Caco-2 (cell line): ENCODE data around the gene GNG7. TPM values are rescaled to one million over a fixed set of nuclear protein-coding genes. Genes with fewer than 3 reads are reported as not detected.

ENCODE experiments used
- BruUV-seq: library from RNA; stranded (reverse); fragments of 400-500 nt; replicated peaks from 2 replicates; lab custom pipeline; 2021; lab: Mats Ljungman, UMichigan
- CTCF ChIA-PET: fragments of 300-600 bp; sonication (Branson Sonifier 250); formaldehyde crosslinking; loops from one replicate; lab custom pipeline; 2022; ENCODE audit warnings: antibody characterized with exemption; lab: Charles Lee
- POLR2A ChIA-PET: fragments of 300-600 bp; sonication (Branson Sonifier 250); formaldehyde crosslinking; loops from one replicate; lab custom pipeline; 2022; ENCODE audit warnings: antibody characterized with exemption; lab: Charles Lee
- DNase-seq, 2 experiments: peaks; one replicate each; pipeline versions ENCODE4 v3.0.0 to v3.0.0-alpha.2; 2020 to 2022
- H3K27me3 ChIP-seq: replicated peaks from 2 replicates; pipeline ENCODE4 v1.6.0; 2011; ENCODE audit warnings: low read length; ENCODE audit not compliant: control insufficient read depth, insufficient read depth
- H3K36me3 ChIP-seq: 2 replicates; pipeline ENCODE4 v1.5.1; 2011; ENCODE audit warnings: low read length; ENCODE audit not compliant: control insufficient read depth, insufficient read depth
- H3K4me1 ChIP-seq: fragments of 250-450 bp; sonication (Bioruptor Pico); 2 replicates; pipeline ENCODE4 v1.5.1; 2020; ENCODE audit warnings: mild to moderate bottlenecking
- H3K4me3 ChIP-seq: 2 replicates; pipeline ENCODE4 v1.5.1; 2011; ENCODE audit warnings: low read depth, mild to moderate bottlenecking, control low read depth, low read length
- H3K9me3 ChIP-seq: fragments of 250-450 bp; sonication (Bioruptor Pico); 2 replicates; pipeline ENCODE4 v1.5.1; 2020; ENCODE audit warnings: mild to moderate bottlenecking, moderate library complexity
- H3K27ac Mint-ChIP-seq: one replicate; pipeline ENCODE4 v1.8.0; 2022; ENCODE audit warnings: mixed read lengths; ENCODE audit not compliant: unreplicated experiment
- H3K27me3 Mint-ChIP-seq: one replicate; pipeline ENCODE4 v1.8.0; 2022; ENCODE audit warnings: mixed read lengths; ENCODE audit not compliant: insufficient read depth, unreplicated experiment
- H3K36me3 Mint-ChIP-seq: one replicate; pipeline ENCODE4 v1.8.0; 2022; ENCODE audit warnings: mild to moderate bottlenecking, mixed read lengths; ENCODE audit not compliant: insufficient read depth, unreplicated experiment
- H3K4me1 Mint-ChIP-seq: one replicate; pipeline ENCODE4 v1.8.0; 2022; ENCODE audit warnings: low read depth, mixed read lengths; ENCODE audit not compliant: unreplicated experiment
- H3K4me3 Mint-ChIP-seq: one replicate; pipeline ENCODE4 v1.8.0; 2022; ENCODE audit warnings: mild to moderate bottlenecking, moderate library complexity, mixed read lengths; ENCODE audit not compliant: unreplicated experiment
- H3K9me3 Mint-ChIP-seq: one replicate; pipeline ENCODE4 v1.8.0; 2022; ENCODE audit warnings: mixed read lengths; ENCODE audit not compliant: unreplicated experiment
- CTCF ChIP-seq, 2 experiments: fragments of 200-600 bp in 1 of 2; IDR thresholded peaks; 1 replicate in 1 of 2; 2 replicates in 1 of 2; pipeline versions ENCODE4 v1.5.1 to v1.8.0; 2011 to 2022; ENCODE audit warnings: antibody characterized with exemption in 1 of 2, control low read depth in 1 of 2, inconsistent platforms in 1 of 2, low read depth in 1 of 2, low read length in 1 of 2, mild to moderate bottlenecking in 1 of 2, moderate library complexity in 1 of 2; ENCODE audit not compliant: insufficient read depth in 1 of 2, severe bottlenecking in 1 of 2, unreplicated experiment in 1 of 2
- intact Hi-C: fragments of 100-400 bp; cut with micrococcal nuclease; formaldehyde crosslinking; loops from one replicate; pipeline ENCODE4 v1.10.0; 2022; ENCODE audit not compliant: unreplicated experiment
- total RNA-seq: library from RNA; stranded (reverse); gene quantifications from 2 replicates; pipeline ENCODE4 v1.2.3, GENCODE V29; 2022

GNG7 gene
- total RNA-seq, 1 experiment from 2014 or later, result 0.43 TPM

- Mint-ChIP-seq H3K4me3 (no peak overlapping the region), H3K27me3 (peaks cover 21% of the 10 kb centered on the region), H3K27ac (no peak overlapping the region), H3K36me3 (no peaks in the 10 kb centered on the region), H3K9me3 (no peaks in the 10 kb centered on the region), H3K4me1 (no peaks in the 10 kb centered on the region)
- POLR2A ChIA-PET, result no interaction called here
- intact Hi-C loops, result no loop called here
- no peaks in the 10 kb centered on the region for H3K4me1 ChIP-seq
- DNase-seq, result no peak
- no peak for TF ChIP-seq CTCF (IDR thresholded peaks at IDR 0.05; ENCODE audit: insufficient read depth in 1 of 2, low read depth in 1 of 2, low read length in 1 of 2, severe bottlenecking in 1 of 2, unreplicated experiment in 1 of 2)
- CTCF ChIA-PET, result no interaction called here
- no peaks in the 10 kb centered on the region for H3K27me3 ChIP-seq
- BruUV-seq, result no TSS peak
- H3K4me3 ChIP-seq, result no peak overlapping the region
- no peaks in the 10 kb centered on the region for H3K9me3 ChIP-seq
- no peaks in the 10 kb centered on the region for H3K36me3 ChIP-seq
These were observed 2.9 kb downstream of the GNG7 start for GRCh38 chr19:2699413-2700140.

GRCh38 chr19:2694196-2694595, 8.3 kb downstream of the GNG7 start:
- H3K27ac Mint-ChIP-seq, result no peak overlapping the region
- POLR2A ChIA-PET, result no interaction called here

GRCh38 chr19:2693492-2694160, 8.9 kb downstream of the GNG7 start:
- Histone ChIP-seq H3K9me3 (no peaks in the 10 kb centered on the region), H3K27me3 (no peaks in the 10 kb centered on the region), H3K36me3 (no peaks in the 10 kb centered on the region), H3K4me1 (no peaks in the 10 kb centered on the region), H3K4me3 (no peak overlapping the region)
- BruUV-seq, result no TSS peak
- H3K27ac Mint-ChIP-seq, result no peak overlapping the region
- peaks cover 4% of the 10 kb centered on the region for H3K27me3 Mint-ChIP-seq
- no peak overlapping the region for H3K4me3 Mint-ChIP-seq
- POLR2A ChIA-PET, result no interaction called here
- no peaks in the 10 kb centered on the region for H3K36me3 Mint-ChIP-seq
- TF ChIP-seq CTCF (IDR thresholded peaks at IDR 0.05; ENCODE audit: insufficient read depth in 1 of 2, low read depth in 1 of 2, low read length in 1 of 2, severe bottlenecking in 1 of 2, unreplicated experiment in 1 of 2), result no peak
- DNase-seq, result no peak
- CTCF ChIA-PET, result no interaction called here
- no peaks in the 10 kb centered on the region for H3K9me3 Mint-ChIP-seq
- intact Hi-C loops, result no loop called here
- no peaks in the 10 kb centered on the region for H3K4me1 Mint-ChIP-seq

More at GRCh38 chr19:2694196-2694595, 8.3 kb downstream of the GNG7 start:
- no peaks in the 10 kb centered on the region for H3K36me3 Mint-ChIP-seq
- CTCF ChIA-PET, result no interaction called here
- no peak overlapping the region for H3K4me3 ChIP-seq
- intact Hi-C loops, result no loop called here
- H3K4me3 Mint-ChIP-seq, result no peak overlapping the region
- no peaks in the 10 kb centered on the region for H3K27me3 ChIP-seq
- no peaks in the 10 kb centered on the region for H3K4me1 Mint-ChIP-seq
- no peaks in the 10 kb centered on the region for H3K9me3 Mint-ChIP-seq
- no peak for DNase-seq
- H3K9me3 ChIP-seq, result no peaks in the 10 kb centered on the region
- BruUV-seq, result no TSS peak
- peaks cover 7% of the 10 kb centered on the region for H3K27me3 Mint-ChIP-seq
- TF ChIP-seq CTCF (IDR thresholded peaks at IDR 0.05; ENCODE audit: insufficient read depth in 1 of 2, low read depth in 1 of 2, low read length in 1 of 2, severe bottlenecking in 1 of 2, unreplicated experiment in 1 of 2), result no peak
- no peaks in the 10 kb centered on the region for H3K4me1 ChIP-seq
- no peaks in the 10 kb centered on the region for H3K36me3 ChIP-seq
